ENCODE data around the gene ADAD2. TPM values are rescaled to one million over a fixed set of nuclear protein-coding genes. Genes with fewer than 3 reads are reported as not detected.

The ADAD2 gene
- total RNA-seq, 1 donor from 2014 or later = not detected

DNA sequence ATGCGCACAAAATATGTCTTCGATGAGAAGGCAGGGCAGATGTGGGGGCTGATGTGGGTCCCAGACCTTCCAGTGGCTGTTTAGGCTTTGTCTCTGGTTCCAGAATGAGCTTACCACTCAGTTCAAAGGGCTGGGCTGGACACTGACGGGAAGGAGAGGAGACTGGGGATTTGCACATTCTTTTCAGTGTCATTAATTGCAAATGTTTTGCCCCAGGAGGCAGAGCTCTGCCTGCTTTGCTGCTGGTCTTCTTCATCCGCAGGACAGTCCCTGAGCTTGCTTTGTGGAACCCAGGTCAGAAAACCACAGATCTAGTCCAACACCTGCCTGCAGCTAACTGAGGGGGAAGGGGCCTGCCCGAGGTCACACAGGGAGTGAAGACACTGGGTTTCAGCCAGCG is 28.0 kb downstream of the ADAD2 start:
- Histone ChIP-seq H3F3A (ENCODE audit: low read depth) (peaks cover 4% of the 10 kb centered on the region), H3K4me3 (no peak overlapping the region), H3K36me3 (no peaks in the 10 kb centered on the region), H3K4me1 (peaks cover 10% of the 10 kb centered on the region), H2AFZ (replicated peaks) (no peak overlapping the region), H3K27ac (no peak overlapping the region), H3K9me3 (ENCODE audit: low read depth) (no peaks in the 10 kb centered on the region), H3K79me2 (ENCODE audit: low read depth) (no peaks in the 10 kb centered on the region), H3K9ac (no peak overlapping the region), H3K4me2 (peak overlapping the region; percentile 42), H4K20me1 (ENCODE audit: low read depth) (no peaks in the 10 kb centered on the region), H3K27me3 (no peaks in the 10 kb centered on the region)
- Mint-ChIP-seq H3K36me3 (no peaks in the 10 kb centered on the region), H3K9me3 (no peaks in the 10 kb centered on the region), H3K27ac (peak overlapping the region; percentile 84), H3K4me3 (no peak overlapping the region), H3K27me3 (ENCODE audit: insufficient read depth, low read depth) (peaks cover 9% of the 10 kb centered on the region), H3K4me1 (peaks cover 24% of the 10 kb centered on the region)
- TF ChIP-seq EZH2 (IDR thresholded peaks at IDR 0.05) (no peak), EZH2phosphoT487 (IDR thresholded peaks at IDR 0.05) (no peak)
- TF ChIP-seq, protein P1, sequence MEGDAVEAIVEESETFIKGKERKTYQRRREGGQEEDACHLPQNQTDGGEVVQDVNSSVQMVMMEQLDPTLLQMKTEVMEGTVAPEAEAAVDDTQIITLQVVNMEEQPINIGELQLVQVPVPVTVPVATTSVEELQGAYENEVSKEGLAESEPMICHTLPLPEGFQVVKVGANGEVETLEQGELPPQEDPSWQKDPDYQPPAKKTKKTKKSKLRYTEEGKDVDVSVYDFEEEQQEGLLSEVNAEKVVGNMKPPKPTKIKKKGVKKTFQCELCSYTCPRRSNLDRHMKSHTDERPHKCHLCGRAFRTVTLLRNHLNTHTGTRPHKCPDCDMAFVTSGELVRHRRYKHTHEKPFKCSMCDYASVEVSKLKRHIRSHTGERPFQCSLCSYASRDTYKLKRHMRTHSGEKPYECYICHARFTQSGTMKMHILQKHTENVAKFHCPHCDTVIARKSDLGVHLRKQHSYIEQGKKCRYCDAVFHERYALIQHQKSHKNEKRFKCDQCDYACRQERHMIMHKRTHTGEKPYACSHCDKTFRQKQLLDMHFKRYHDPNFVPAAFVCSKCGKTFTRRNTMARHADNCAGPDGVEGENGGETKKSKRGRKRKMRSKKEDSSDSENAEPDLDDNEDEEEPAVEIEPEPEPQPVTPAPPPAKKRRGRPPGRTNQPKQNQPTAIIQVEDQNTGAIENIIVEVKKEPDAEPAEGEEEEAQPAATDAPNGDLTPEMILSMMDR (IDR thresholded peaks at IDR 0.05) = no peak
- peak; percentile 54 for DNase-seq (ENCODE audit: low spot score)

GRCh38 chr16:84220851-84221250 is 29.9 kb downstream of the ADAD2 start:
- Histone ChIP-seq H3F3A (ENCODE audit: low read depth) (peaks cover 4% of the 10 kb centered on the region), H3K4me1 (peaks cover 10% of the 10 kb centered on the region), H3K79me2 (ENCODE audit: low read depth) (no peaks in the 10 kb centered on the region), H3K4me2 (no peak overlapping the region), H4K20me1 (ENCODE audit: low read depth) (no peaks in the 10 kb centered on the region), H3K9me3 (ENCODE audit: low read depth) (no peaks in the 10 kb centered on the region), H3K36me3 (no peaks in the 10 kb centered on the region), H3K9ac (no peak overlapping the region), H2AFZ (replicated peaks) (no peak overlapping the region), H3K27ac (no peak overlapping the region), H3K27me3 (no peaks in the 10 kb centered on the region), H3K4me3 (no peak overlapping the region)
- TF ChIP-seq, protein P1 (IDR thresholded peaks at IDR 0.05) = no peak
- no peak for TF ChIP-seq EZH2phosphoT487 (IDR thresholded peaks at IDR 0.05)
- TF ChIP-seq EZH2 (IDR thresholded peaks at IDR 0.05) = no peak
- Mint-ChIP-seq H3K27ac (no peak overlapping the region), H3K4me1 (peaks cover 22% of the 10 kb centered on the region), H3K9me3 (no peaks in the 10 kb centered on the region), H3K27me3 (ENCODE audit: insufficient read depth, low read depth) (peaks cover 11% of the 10 kb centered on the region), H3K36me3 (no peaks in the 10 kb centered on the region), H3K4me3 (no peak overlapping the region)
- DNase-seq (ENCODE audit: low spot score) = no peak

DNA sequence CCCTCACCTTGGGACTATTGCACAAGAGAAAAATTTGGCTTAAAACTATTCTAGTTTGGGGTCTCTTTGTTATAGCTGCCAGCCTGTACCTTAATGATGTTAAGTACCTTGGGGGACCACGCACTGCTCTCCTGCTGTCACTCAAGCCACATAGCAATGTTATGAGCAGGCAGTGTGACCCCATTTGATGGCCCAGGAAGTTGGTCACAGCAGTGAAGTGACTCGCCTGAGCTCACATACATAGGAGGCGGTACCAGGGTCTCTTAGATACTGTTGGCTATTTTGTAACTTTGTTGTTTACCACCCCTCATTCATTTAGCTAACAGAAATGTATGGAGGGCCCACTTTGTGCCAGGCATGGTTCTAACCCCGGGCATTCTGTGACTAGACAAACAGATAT is 32.5 kb downstream of the ADAD2 start:
- Histone ChIP-seq H3K4me3 (no peak overlapping the region), H3K9me3 (ENCODE audit: low read depth) (no peaks in the 10 kb centered on the region), H3F3A (ENCODE audit: low read depth) (peaks cover 4% of the 10 kb centered on the region), H4K20me1 (ENCODE audit: low read depth) (no peaks in the 10 kb centered on the region), H3K36me3 (no peaks in the 10 kb centered on the region), H3K79me2 (ENCODE audit: low read depth) (no peaks in the 10 kb centered on the region), H3K27me3 (no peaks in the 10 kb centered on the region), H3K4me2 (no peak overlapping the region), H3K27ac (no peak overlapping the region), H3K9ac (no peak overlapping the region), H3K4me1 (peaks cover 8% of the 10 kb centered on the region), H2AFZ (replicated peaks) (no peak overlapping the region)
- TF ChIP-seq EZH2 (IDR thresholded peaks at IDR 0.05) = no peak
- no peak for TF ChIP-seq EZH2phosphoT487 (IDR thresholded peaks at IDR 0.05)
- TF ChIP-seq, protein P1 (IDR thresholded peaks at IDR 0.05) = no peak
- H3K36me3 Mint-ChIP-seq = no peaks in the 10 kb centered on the region
- no peaks in the 10 kb centered on the region for H3K9me3 Mint-ChIP-seq
- DNase-seq (ENCODE audit: low spot score) = no peak
- H3K4me1 Mint-ChIP-seq = peaks cover 34% of the 10 kb centered on the region
- H3K27me3 Mint-ChIP-seq (ENCODE audit: insufficient read depth, low read depth) = peaks cover 15% of the 10 kb centered on the region
- H3K27ac Mint-ChIP-seq = no peak overlapping the region
- no peak overlapping the region for H3K4me3 Mint-ChIP-seq
